PC-3 (cell line): ENCODE results near the gene GDNF.

Experiments
- CTCF ChIP-seq: fragments of 300-600 bp; sonication (generic); conservative IDR thresholded peaks from 2 replicates; pipeline ENCODE4 v1.5.1; 2017; ENCODE audit warnings: antibody characterized with exemption, low read depth, mild to moderate bottlenecking, low read length
- EZH2phosphoT487 ChIP-seq: fragments of 300-600 bp; sonication (generic); IDR thresholded peaks from 2 replicates; pipeline ENCODE4 v1.6.1; 2018; ENCODE audit warnings: mild to moderate bottlenecking, antibody characterized with exemption, low read length, borderline replicate concordance

GRCh38 chr5:37806476-37806875 lies 33.4 kb downstream of the GDNF start:
- TF ChIP-seq CTCF (no peak), EZH2phosphoT487 (no peak)
